IPS-18c (cell line): ENCODE data around the gene UBE2J2.
"Not testable (repeated sequence)": the region's sequence is repeated elsewhere in the genome, so short reads cannot be mapped to it uniquely, and the experiment has no call there.

Experiments
- H3K4me3 ChIP-seq: 2 replicates; pipeline ENCODE4 v1.7.0; 2013; ENCODE audit warnings: low read depth, mild to moderate bottlenecking, low read length, moderate library complexity; ENCODE audit not compliant: insufficient read depth
- H3K9me3 ChIP-seq: one replicate; pipeline ENCODE4 v1.6.1; 2013; ENCODE audit warnings: mild to moderate bottlenecking, low read length, moderate library complexity; ENCODE audit not compliant: control insufficient read depth, insufficient read depth

Gene UBE2J2

DNA sequence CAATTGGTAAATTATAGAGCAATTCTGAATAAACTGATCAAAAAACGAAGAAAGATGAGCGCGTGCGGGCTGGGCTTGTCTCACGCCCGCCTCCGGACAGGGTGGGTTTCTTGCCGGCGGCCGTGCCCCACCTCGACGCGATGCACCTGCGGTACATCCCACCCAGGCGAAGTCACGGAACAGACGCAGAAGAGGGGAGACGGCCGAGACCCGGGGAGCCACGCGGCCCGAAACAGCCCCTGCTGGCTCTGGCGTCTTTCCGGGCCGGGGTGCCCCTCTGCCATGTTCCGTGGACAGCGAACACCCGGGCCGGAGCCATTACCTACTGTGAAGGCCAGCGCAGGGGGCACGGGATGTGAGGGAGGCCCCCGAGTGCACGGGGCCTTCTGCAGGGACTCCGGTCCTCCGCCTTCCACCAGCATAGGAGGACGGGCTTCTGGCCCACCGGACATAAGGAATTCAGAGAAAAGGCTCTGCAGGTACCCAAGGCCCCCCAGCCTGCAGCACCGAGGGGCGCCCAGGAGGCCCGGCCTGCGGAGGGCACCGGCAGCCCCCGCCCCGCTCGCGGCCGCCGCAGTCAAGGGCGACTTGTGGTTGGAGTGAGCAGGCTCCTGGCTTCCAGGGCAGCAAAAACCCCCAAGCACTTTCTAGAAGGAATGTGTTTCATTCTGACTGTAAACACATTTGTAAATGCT is 19.5 kb downstream of the UBE2J2 start:
- Histone ChIP-seq H3K9me3 (no peaks in the 10 kb centered on the region), H3K4me3 (no peak overlapping the region)

DNA sequence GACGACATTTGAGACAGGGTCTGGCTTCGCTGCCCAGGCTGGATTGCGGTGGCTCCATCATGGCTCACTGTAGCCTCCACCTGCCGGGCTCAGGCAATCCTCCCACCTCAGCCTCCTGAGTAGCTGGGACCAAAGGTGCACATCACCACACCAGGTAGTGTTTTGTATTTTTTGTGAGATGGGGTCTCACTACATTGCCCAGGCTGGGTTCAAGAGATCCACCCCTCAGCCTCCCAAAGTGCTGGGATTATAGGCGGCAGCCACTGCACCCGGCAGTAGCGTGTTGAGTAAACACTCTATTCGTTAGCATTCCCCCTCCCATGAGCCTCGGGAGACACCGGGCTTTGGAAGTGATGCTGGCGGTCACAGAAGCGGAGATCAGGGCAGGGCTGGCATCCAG is 20.3 kb downstream of the UBE2J2 start:
- Histone ChIP-seq H3K4me3 (no peak overlapping the region), H3K9me3 (no peaks in the 10 kb centered on the region)

DNA sequence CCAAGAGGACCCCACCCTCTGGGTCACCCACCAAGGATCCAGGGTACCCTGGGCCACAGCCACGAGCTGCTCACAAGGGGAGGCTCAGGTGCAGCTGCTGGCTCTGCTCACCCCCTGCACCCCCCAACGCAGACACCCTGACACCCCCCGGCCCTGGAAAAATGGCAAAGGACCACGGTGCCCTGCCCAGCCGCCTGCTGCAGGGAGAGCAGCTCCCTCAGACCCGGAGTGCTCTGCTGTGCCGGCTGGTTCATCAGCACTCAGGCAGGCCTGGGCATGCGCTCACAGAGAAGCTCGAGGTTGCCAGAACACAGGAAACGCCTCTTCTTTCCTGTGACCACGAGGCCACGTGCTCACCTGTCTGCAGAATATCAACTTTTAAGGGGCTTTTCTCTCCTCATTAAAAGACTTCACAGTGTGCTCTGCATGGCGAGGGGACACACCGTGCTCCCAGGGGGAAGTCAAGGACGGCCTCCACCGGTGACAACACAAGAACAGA is 22.8 kb downstream of the UBE2J2 start:
- no peak overlapping the region for H3K4me3 ChIP-seq
- no peaks in the 10 kb centered on the region for H3K9me3 ChIP-seq

DNA sequence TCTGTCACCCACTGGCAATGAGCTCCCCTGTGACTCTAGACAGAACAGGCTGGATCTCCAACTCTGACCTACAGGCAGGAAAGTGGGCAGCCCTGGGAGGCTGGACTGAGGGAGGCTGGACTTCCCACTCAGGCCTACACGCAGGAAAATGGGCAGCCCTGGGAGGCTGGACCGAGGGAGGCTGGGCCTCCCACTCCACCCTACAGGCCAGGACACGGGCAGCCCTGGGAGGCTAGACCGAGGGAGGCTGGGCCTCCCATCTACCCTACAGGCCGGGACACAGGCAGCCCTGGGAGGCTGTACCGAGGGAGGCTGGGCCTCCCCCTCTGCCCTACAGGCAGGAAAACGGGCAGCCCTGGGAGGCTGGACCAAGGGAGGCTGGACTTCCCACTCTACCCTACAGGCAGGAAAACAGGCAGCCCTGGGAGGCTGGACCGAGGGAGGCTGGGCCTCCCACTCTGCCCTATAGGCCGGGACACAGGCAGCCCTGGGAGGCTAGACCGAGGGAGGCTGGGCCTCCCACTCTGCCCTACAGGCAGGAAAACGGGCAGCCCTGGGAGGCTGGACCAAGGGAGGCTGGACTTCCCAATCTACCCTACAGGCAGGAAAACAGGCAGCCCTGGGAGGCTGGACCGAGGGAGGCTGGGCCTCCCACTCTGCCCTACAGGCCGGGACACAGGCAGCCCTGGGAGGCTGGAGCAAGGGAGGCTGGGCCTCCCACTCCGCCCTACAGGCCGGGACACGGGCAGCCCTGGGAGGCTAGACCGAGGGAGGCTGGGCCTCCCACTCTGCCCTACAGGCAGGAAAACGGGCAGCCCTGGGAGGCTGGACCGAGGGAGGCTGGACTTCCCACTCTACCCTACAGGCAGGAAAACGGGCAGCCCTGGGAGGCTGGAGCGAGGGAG is 25.4 kb downstream of the UBE2J2 start:
- H3K9me3 ChIP-seq, H3K4me3 ChIP-seq: not testable (repeated sequence)

DNA sequence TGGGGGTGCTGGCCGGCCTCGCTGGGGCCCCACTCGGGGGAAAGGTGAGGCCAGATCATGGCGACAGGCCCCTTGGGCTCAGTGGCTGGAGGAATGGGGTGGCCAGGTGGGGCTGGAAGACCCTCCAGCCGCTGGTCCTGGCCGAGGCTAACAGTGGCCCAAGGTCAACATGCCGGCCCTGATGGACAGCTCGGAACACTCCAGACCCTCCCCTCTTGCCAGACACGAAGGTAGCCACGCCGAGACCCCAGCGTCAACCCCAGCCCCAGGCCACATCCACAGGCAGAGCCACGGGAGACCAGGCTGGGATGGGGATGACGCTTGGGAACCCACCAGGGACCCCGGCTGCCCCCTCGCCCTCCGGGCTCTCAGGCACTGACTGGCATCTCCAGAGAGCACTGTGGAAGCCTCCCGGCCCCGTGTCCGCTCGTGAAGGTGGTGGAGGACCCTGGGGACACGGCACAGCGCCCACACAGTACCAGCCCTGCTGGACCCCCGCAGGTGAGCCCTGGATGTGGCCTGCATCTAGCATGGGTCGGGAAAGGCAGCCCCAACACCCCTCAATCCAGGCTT is 26.2 kb downstream of the UBE2J2 start:
- Histone ChIP-seq H3K4me3 (no peak overlapping the region), H3K9me3 (no peaks in the 10 kb centered on the region)

DNA sequence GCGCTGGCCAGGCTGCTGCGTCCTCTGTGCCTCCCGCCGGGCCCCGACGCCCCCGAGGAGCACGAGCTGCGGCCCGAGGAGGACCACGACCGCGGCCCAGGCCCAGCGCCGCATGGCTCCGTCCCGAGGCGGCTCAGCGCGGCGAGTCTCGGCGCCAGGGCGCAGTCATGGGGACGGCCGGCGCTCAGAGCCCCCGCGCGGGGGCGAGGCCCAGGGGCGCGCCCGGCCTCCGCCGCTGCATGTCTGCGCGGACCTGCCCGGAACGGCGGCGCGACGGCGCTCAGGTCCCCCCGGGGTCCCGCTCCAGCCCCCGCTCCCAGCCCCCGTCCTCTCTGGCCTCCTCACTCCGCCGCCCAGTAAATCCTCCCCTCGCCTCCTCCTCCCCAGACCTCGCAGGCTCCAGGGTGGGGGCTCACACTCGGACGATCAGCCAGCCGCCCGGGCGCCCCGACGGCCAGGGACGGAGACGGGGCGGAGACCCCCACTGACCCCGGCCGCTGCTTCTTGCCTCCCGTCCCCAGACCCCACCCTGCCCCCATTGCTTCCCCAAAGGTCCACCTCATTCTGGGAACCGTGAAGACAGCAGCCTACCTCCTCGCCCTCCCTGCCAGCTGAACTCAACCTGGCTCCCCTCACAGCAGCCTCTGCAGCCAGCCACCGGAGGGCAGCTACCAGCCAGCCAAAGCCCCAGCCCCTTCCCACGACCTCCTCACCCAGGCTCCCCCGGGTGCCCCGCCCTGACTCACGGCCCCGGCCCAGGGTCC is 26.9 kb downstream of the UBE2J2 start, which contains the start of gene C1QTNF12:
TSS of gene C1QTNF12 (minus strand) at position 146 of the 764 bp plus-strand sequence. CDS start at position 114, 32 bp downstream.
- Histone ChIP-seq H3K4me3 (no peak within 1 kb of the TSS), H3K9me3 (no peaks in the 10 kb centered on the region)

DNA sequence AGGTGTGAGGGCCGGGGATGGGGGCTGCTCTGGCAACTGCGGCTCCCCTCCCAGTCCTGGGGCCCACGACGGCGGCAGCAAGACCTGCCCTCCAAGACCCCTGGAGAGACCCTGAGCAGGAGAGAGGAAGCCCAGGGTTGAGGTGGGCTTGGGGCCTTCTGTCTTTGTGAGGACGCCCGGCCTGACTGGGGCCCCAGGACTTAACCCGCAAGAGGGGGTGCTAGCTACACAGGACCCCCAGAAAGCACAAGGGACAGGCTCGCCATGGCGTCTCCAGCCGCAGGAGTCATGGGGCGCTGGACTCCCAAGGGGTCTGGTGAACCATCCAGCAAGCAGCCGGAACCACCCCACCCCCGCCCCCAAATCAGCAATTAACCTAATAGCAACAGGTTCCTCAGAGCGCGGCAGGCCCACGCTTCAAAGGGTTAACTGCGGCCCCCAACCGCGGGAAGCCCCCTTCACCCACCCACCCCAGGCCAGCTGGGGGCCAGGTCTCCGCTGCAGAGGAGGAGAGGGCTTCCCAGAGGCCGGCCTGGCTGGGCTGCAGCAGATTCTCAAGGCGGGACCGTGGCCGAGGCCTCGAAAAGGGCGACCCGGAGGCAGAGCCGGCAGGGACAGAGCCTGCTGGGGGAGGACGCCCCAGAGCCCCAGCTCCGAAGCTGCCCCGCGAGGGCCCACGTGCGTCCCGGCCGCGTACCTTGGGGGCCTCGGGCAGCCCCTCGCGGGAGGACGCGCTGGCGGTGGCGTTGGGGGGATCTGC is 27.7 kb downstream of the UBE2J2 start:
- H3K4me3 ChIP-seq = no peak overlapping the region
- H3K9me3 ChIP-seq = no peaks in the 10 kb centered on the region

DNA sequence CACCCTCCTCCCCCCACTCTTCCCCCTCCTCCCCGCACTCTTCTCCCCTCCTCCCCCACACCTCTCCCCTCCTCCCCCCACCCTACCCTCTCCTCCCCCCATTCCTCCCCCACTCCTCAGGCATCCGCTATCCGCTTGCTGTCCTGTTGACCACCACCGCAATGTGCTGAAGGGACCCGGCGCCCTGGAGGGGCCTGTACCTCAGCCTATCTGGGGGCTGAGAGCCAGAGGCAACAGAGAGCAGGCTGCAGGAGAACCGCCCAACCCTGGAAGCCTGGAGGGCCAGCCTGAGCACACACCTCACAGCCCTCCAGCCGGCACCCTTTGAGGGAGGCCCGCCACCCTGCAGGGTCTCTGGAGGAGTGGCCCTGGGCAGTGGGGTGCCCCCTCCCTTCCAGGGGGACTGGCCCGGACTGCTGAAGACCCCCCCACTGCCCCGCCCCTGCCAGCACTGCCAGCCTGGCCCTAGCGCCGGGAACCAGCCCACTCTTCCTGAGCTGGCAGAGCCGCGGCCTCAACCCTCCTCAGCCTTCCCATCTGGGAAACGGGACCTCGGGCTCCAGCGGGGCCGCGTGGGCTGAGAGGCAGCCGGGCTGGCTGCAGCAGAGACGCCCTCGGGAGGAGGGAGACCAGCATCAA is 28.4 kb downstream of the UBE2J2 start:
- no peak overlapping the region for H3K4me3 ChIP-seq
- no peaks in the 10 kb centered on the region for H3K9me3 ChIP-seq

DNA sequence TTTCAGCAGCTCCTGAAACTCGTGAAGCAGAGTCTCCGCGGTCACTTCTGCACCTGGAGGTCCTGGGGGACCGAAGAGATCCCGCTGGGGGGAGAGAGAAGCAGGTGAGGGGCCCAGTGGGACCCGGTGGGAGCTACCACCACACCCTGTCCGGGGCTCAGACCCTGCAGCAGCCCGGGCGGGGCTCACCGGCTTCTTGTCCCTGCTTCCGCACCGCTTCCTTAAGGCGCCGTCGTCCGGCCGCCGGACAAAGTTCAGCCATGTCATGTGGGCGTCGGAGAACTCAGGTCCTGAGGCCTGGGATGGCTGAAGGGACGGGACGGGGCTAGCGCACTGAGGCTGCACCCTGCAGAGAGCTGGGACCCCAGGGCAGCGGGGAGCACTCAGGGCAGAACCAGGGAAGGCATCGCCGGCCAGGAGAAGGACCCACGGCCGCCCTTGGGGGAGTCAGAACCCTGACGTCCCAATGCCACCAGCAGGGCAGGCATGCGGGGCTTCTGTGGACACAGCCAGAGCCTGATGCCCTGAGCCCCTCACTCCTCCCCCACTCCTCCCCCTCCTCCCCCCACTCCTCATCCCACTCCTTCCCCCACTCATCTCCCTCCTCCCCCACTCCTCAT is 29.4 kb downstream of the UBE2J2 start:
- Histone ChIP-seq H3K4me3 (no peak overlapping the region), H3K9me3 (no peaks in the 10 kb centered on the region)

DNA sequence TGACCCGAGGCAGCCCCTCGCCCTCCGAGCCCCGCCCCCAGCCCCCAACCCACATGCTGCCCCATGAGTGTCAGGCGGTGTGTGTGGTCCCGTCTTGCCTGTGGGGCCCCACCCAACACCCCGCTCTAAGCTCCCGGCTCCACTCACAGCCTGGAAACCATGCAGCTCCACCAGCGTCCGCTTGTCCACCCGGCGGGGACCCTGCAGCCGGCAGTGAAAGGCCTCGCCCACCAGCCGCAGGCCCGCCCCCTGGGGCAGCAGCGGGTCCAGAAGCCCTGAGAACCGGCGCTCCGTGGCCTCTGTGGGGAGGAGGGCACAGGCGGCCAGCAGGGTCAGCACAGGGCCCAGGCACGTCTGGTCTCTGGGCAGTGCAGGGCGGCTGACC is 29.9 kb downstream of the UBE2J2 start:
- H3K4me3 ChIP-seq = no peak overlapping the region
- H3K9me3 ChIP-seq = no peaks in the 10 kb centered on the region

DNA sequence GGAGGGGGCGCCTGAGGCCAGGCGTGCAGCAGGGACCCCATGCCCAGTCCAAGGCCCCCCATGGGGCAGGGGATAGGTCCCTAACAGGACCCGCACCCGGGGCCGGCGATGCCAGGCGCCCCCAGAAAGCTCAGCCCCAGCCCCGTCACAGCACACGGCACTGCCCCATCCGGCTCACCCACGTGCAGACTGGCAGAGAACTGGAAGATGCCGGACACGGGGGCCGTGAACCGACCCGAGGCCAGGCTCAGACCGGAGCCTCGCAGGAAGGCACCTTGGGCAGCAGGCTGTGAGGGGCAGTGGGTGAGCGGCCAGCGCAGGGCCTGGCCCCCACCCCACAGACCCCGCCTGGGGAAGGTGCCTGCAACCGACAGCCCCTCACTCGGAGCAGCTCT is 30.4 kb downstream of the UBE2J2 start:
- Histone ChIP-seq H3K4me3 (no peak overlapping the region), H3K9me3 (no peaks in the 10 kb centered on the region)

DNA sequence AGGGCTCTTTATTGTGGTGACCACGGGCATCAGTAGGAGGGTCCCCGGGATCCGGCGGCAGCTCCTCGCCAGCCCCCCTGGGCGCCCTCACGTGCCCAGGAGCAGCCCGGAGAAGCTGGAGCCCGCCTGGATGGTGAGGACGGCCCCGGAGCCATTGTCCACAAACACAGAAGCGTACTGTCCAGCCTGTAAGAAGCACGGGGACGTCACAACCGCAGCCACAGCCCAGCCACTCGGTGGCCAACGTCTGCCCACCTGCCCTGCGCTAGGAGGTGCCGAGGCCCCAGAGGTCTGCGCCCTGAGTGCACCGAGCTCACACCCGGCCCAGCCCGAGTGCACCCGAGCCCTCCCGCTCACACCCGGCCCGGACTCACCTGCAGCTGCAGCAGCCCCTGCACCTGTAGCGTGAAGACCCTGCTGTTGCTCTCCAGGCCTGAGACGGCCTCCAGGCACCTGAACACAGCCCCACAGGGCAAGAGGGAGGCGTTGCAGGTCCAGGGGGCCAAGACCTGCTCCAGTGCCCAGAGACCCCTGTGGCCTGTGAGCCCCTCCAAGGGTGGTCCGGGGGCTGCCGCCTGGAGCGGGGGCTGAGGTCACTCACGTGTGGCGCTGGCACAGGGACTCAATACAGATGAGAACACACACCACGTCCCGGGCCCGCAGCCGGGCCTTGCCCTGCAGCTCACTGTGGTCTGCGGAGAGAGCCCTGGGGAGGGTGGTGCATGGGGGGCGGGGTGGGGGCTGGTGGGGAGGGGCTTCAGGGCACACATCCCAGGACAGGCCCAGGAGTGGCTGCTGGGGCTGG is 31.0 kb downstream of the UBE2J2 start:
- Histone ChIP-seq H3K4me3 (no peak overlapping the region), H3K9me3 (no peaks in the 10 kb centered on the region)

DNA sequence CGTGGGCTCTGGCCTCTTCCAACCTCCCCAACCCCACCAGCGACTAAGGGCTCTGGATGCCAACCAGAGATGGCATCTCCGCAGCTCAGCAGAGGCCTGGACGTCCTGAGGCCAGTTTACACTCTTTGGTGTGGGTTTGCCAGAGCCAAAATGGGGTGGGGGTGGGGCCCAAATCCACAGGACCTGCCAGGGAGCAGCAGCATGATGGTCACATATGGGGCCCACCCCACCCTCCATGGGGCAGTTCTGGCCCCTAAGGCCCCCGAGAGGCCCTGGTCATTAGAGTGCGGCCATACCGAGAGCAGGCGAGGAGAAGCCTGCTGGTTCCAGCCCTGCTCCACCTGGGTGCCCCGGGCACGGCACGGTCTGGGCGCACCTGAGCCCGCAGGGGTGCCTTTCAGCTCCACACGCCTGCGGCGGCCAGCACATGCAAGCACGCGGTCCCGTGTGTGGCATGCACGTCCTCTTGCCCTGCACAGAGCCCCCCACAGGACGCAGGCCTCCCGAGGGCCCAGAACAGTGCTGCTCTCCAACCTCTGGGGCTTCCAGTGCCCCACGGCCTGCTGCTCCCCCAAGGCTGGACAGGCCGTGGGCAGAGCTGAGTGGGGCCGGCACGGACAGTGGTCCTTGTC is 31.9 kb downstream of the UBE2J2 start:
- Histone ChIP-seq H3K9me3 (no peaks in the 10 kb centered on the region), H3K4me3 (no peak overlapping the region)

DNA sequence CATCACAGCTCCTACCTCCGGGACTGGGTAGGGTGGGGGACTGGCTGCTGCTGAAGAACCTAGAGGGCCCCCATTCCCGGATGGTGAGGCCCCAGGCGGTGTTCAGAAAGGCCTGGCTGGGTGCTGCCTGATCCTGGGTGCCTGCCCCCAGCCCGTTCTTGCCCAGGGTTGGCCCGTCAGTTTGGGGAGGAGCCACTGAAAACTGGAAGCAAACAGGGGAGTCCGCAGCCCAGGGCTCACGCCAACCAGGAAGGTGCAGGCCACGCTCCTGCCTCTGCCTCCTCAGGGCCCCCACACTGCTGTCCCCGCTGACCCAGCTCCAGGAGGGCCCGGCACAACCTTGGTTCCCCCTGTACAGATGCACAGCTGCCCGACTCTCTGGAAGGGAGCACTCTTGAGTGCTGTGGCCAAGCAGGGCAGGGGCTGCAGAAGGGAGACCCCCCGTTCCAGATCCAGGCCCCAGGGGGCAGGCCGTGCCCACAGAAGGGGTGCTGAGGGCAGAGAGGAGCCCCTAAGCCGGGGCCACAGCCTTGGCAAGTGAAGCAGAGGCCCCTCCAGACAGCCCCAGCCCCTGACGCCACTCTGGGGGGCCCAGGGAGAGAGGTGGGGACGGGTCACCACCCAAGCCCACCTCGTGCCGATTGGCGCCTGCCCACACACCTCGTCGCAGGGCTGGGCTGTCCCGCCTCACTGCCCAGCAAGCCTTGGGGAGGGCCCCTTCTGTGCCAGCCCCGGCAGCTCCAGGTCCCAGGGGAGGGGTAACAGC is 32.6 kb downstream of the UBE2J2 start:
- no peaks in the 10 kb centered on the region for H3K9me3 ChIP-seq
- H3K4me3 ChIP-seq = no peak overlapping the region
